ENCODE data around the gene RAD17. TPM values are rescaled to one million over a fixed set of nuclear protein-coding genes. Genes with fewer than 3 reads are reported as not detected.

RAD17 gene
- total and polyA plus RNA-seq, 2 of the 8 experiments (the other 6 are each of a cell fraction or from before 2014, with no cell fraction given) = 12.9 to 28.1 TPM

DNA sequence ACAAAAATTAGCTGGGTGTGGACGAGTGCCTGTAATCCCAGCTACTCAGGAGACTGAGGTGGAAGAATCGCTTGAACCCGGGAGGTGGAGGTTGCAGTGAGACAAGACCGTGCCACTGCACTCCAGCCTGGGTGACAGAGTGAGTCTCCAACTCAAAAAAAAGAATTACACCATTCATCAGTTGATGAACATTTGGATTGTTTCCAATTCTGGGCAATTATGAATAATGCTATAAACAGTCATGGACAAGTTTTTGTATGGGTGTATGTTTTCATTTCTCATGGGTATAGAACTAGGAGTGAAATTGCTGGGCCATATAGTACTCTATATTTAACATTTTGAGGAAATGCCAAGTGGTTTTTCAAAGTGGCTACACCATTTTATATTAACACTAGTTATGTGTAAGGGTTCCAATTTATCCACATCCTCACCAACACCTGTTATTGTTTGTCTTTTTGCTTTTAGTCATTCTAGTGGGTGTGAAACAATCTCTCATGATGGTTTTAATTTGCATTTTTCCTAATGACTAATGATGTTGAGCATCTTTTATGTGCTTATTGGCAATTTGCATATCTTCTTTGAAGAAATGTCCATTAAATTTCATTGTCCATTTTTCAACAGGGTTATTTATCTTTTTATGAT, 28.0 kb upstream of the RAD17 start (continued):
- TF ChIP-seq RAD21 (IDR thresholded peaks at IDR 0.05 in 1 of 2, conservative IDR thresholded peaks at IDR 0.05 in 1 of 2; ENCODE audit: low read depth in 2 of 2, low read length in 2 of 2) (no peak), RFX5 (IDR thresholded peaks at IDR 0.05; ENCODE audit: borderline replicate concordance, low read depth, low read length) (no peak), YY1 (IDR thresholded peaks at IDR 0.05; ENCODE audit: low read depth, low read length) (no peak), BCL11A (IDR thresholded peaks at IDR 0.05; ENCODE audit: low read depth in 2 of 2, low read length in 2 of 2) (no peak), SUZ12 (IDR thresholded peaks at IDR 0.05; ENCODE audit: low read length) (no peak), CREB1 (IDR thresholded peaks at IDR 0.05) (no peak), EP300 (IDR thresholded peaks at IDR 0.05; ENCODE audit: borderline replicate concordance in 1 of 2, low read depth in 2 of 2, low read length in 2 of 2) (no peak), NANOG (IDR thresholded peaks at IDR 0.05; ENCODE audit: insufficient read depth, low read depth, low read length, poor library complexity, severe bottlenecking) (no peak)
